Esophagus squamous epithelium (tissue), 4 donors: ENCODE measurements around the gene BTBD2.

Experiments used
- POLR2A ChIP-seq, 4 donors: fragments of 450-650 bp; IDR thresholded peaks; one replicate each; pipeline ENCODE4 v1.6.1; 2017; ENCODE audit warnings: antibody characterized with exemption in 4 of 4, mild to moderate bottlenecking in 4 of 4, moderate library complexity in 3 of 4
- TF ChIP-seq, protein P1 (sequence below), 6 experiments: fragments of 450-650 bp in 4 of 6; fragments of 200-600 bp in 2 of 6; sonication (generic) in 2 of 6; IDR thresholded peaks; one replicate each; pipeline ENCODE4 v1.5.1; 2016 to 2019; ENCODE audit warnings: antibody characterized with exemption in 6 of 6, mild to moderate bottlenecking in 4 of 6, moderate library complexity in 4 of 6

DNA sequence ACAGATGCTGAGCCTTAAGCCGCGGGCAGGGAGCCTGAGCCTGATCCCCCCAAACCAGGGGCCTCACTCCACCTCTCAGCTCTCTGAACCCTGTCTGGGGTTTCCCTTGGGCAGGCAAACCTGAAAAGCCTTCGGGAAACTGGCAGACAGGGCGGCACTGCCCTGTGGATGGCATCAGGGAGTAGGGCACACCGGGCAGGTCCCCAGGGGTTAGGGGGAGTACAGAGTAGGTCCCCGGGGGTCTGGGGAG, 25.8 kb upstream of the BTBD2 start:
- TF ChIP-seq, protein P1, sequence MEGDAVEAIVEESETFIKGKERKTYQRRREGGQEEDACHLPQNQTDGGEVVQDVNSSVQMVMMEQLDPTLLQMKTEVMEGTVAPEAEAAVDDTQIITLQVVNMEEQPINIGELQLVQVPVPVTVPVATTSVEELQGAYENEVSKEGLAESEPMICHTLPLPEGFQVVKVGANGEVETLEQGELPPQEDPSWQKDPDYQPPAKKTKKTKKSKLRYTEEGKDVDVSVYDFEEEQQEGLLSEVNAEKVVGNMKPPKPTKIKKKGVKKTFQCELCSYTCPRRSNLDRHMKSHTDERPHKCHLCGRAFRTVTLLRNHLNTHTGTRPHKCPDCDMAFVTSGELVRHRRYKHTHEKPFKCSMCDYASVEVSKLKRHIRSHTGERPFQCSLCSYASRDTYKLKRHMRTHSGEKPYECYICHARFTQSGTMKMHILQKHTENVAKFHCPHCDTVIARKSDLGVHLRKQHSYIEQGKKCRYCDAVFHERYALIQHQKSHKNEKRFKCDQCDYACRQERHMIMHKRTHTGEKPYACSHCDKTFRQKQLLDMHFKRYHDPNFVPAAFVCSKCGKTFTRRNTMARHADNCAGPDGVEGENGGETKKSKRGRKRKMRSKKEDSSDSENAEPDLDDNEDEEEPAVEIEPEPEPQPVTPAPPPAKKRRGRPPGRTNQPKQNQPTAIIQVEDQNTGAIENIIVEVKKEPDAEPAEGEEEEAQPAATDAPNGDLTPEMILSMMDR (IDR thresholded peaks at IDR 0.05), result no peak
- no peak for TF ChIP-seq POLR2A (IDR thresholded peaks at IDR 0.05)
